Psoas muscle (tissue), 8 donors: Measurements from ENCODE around the gene NOTUM. TPM values are rescaled to one million over a fixed set of nuclear protein-coding genes. Genes with fewer than 3 reads are reported as not detected.

Experiments
- ATAC-seq, 4 donors: fragments of 200-7000 bp; cut with Tn5 transposase; one replicate each; pipeline ENCODE4 v1.9.1; 2020; ENCODE audit warnings: moderate library complexity in 3 of 4, mild to moderate bottlenecking in 2 of 4
- DNase-seq, 2 donors: peaks; one replicate each; pipeline ENCODE4 v3.0.0-alpha.2; 2020
- H3K27ac ChIP-seq: fragments of 200-600 bp; one replicate; pipeline ENCODE4 v1.8.0; 2022
- H3K27me3 ChIP-seq, 3 donors: fragments of 200-600 bp in 1 of 3; one replicate each; pipeline versions ENCODE4 v1.6.1 to v1.8.0; 2013 to 2022; ENCODE audit warnings: low read length in 2 of 3, mild to moderate bottlenecking in 2 of 3, moderate library complexity in 1 of 3; ENCODE audit not compliant: insufficient read depth in 3 of 3
- H3K36me3 ChIP-seq, 2 donors: fragments of 200-600 bp in 1 of 2; one replicate each; pipeline versions ENCODE4 v1.6.1 to v1.8.0; 2013 to 2022; ENCODE audit warnings: low read depth in 1 of 2, mild to moderate bottlenecking in 1 of 2, moderate library complexity in 1 of 2; ENCODE audit not compliant: insufficient read depth in 1 of 2
- H3K4me1 ChIP-seq: fragments of 200-600 bp; one replicate; pipeline ENCODE4 v1.8.0; 2022
- H3K4me3 ChIP-seq: fragments of 200-600 bp; one replicate; pipeline ENCODE4 v1.8.0; 2022; ENCODE audit warnings: mild to moderate bottlenecking
- H3K9me3 ChIP-seq: fragments of 200-600 bp; one replicate; pipeline ENCODE4 v1.8.0; 2022
- WGBS, 3 donors: extraction: QIAGEN DNeasy Blood & Tissue Kit; methylation state at CpG; one replicate each; pipeline versions ENCODE4 v1.1.6 to v1.1.7; 2013; 5-methylcytosine and 5-hydroxymethylcytosine counted together
- intact Hi-C, 2 donors: fragments of 100-400 bp; cut with DNase I; formaldehyde crosslinking; loops; one replicate each; pipeline versions ENCODE4 v1.11.0 to v1.14.2; 2022
- polyA plus RNA-seq, 3 donors: library from polyadenylated mRNA; stranded (reverse); fragments of 200-250 nt; gene quantifications; one replicate each; pipeline ENCODE4 v1.2.3, GENCODE V29; 2013
- total RNA-seq, 4 donors: library from RNA; stranded (reverse); fragmentation: NEBNext Ultra II Directional in 2 of 4; extraction: Animal tissue kit (Norgen Biotek cat#: 25700) in 2 of 4; gene quantifications; one replicate each; pipeline versions ENCODE4 v1.2.1 to v1.2.4, GENCODE V29; 2021 to 2023
- TF ChIP-seq, protein P1 (sequence below): fragments of 200-600 bp; IDR thresholded peaks from one replicate; pipeline ENCODE4 v1.8.0; 2022; ENCODE audit warnings: antibody characterized with exemption
- donor health status: healthy with polysubstance abuse.
- donor health status: DM: no; HTN: no; CAD: no; lungs with moderate emphysema.
- donor health status: Bipolar disorder and iron deficiency.
- donor health status: healthy.
- donor health status: DM: yes; HTN: yes; CAD: no.
- donor health status: DM: no; HTN: no; CAD: no.
- donor health status: DM: no; HTN: no; CAD: no.
- donor health status: DM: yes; HTN: yes; CAD: no.

NOTUM gene
- total and polyA plus RNA-seq, 7 donors, result 0.25 to 1.9 (median 0.92) TPM

GRCh38 chr17:81977211-81977808, 16.3 kb upstream of the NOTUM start, which contains the start of gene ASPSCR1:
Gene ASPSCR1, plus strand, starts transcription at chr17:81977629. Its CDS starts 18 bp downstream, at chr17:81977647.
- Histone ChIP-seq H3K27ac (peak within 1 kb of the TSS; percentile 96), H3K4me1 (peaks cover 9% of the 10 kb centered on the region), H3K4me3 (peak within 1 kb of the TSS; percentile 78), H3K27me3 (no peaks in the 10 kb centered on the region), H3K9me3 (no peaks in the 10 kb centered on the region), H3K36me3 (peaks cover 4 to 22% of the 10 kb centered on the region in 2 donors)
- DNase-seq, result peak; percentile 93 to 97
- intact Hi-C loops, result loop anchor here in 1 of 2 donors (5.0 kb wide), 1 partner anchor 40 kb away; no protein-coding TSS in a partner anchor
- ATAC-seq, result peak; percentile 95 to 97 (median 96)
- TF ChIP-seq, protein P1, sequence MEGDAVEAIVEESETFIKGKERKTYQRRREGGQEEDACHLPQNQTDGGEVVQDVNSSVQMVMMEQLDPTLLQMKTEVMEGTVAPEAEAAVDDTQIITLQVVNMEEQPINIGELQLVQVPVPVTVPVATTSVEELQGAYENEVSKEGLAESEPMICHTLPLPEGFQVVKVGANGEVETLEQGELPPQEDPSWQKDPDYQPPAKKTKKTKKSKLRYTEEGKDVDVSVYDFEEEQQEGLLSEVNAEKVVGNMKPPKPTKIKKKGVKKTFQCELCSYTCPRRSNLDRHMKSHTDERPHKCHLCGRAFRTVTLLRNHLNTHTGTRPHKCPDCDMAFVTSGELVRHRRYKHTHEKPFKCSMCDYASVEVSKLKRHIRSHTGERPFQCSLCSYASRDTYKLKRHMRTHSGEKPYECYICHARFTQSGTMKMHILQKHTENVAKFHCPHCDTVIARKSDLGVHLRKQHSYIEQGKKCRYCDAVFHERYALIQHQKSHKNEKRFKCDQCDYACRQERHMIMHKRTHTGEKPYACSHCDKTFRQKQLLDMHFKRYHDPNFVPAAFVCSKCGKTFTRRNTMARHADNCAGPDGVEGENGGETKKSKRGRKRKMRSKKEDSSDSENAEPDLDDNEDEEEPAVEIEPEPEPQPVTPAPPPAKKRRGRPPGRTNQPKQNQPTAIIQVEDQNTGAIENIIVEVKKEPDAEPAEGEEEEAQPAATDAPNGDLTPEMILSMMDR, result no peak
- 0 to 1% (median 1%) methylated on average over 15 to 76 of the region's 76 CpGs for WGBS, 3 donors

DNA sequence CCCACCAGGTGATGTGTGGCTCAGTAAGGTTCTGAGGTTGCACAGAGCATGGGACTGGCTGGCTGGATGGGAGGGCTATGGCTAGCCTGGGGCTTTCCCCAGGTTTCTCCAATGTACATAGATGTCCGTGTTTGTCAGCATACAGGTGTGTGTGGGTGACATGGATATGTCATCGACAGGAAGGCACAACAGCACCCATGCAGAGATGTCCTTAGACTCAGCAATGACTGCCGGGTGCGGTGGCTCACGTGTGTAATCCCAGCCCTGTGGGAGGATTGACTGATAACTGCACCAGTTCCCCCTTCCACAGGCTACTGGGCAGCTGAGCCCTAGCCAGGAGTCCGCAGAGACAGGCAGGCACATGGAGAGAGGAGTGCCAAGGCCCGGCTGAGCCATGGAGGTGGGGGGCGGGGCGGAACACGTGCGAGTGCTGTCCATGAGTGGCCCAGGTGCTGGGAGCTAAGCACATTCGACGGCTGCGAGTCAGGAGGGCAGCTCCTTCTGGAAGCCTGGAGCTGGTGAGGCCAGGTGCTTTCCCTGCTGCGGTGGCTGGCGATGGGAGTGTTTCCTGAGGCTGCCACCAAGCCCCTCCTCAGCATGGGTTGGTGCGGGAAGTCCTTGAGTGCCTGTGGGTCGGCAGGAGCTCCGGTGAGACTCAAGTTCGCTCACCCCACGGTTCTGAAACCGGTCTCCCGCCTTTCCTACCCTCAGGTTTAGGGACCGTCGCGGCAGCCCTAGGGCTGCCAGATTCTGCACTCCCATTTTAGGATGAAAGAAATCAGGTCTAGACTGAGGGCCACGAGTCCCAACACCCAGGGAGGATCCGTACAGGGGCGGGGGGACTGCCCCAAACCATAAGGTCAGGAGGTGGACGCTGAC, 15.6 kb upstream of the NOTUM start:
- Histone ChIP-seq H3K9me3 (no peaks in the 10 kb centered on the region), H3K27ac (peak overlapping the region; percentile 96), H3K36me3 (peaks cover 4 to 22% of the 10 kb centered on the region in 2 donors), H3K4me1 (peaks cover 9% of the 10 kb centered on the region), H3K27me3 (no peaks in the 10 kb centered on the region), H3K4me3 (peak overlapping the region; percentile 78)
- ATAC-seq (peak; percentile 20 to 50 (median 34)), DNase-seq (peak; percentile 53 to 73)
- 20 to 21% (median 20%) methylated on average over 29 to 30 of the region's 30 CpGs for whole genome bisulfite sequencing, 3 donors
- intact Hi-C loops, result loop anchor here in 1 of 2 donors (5.0 kb wide), 1 partner anchor 41 kb away; no protein-coding TSS in a partner anchor
- TF ChIP-seq, protein P1, result no peak

GRCh38 chr17:81973432-81973831, 12.4 kb upstream of the NOTUM start:
- ATAC-seq (no peak), DNase-seq (no peak)
- Histone ChIP-seq H3K9me3 (no peaks in the 10 kb centered on the region), H3K36me3 (no peaks in the 10 kb centered on the region), H3K27me3 (no peaks in the 10 kb centered on the region), H3K4me1 (peaks cover 3% of the 10 kb centered on the region), H3K27ac (no peak overlapping the region), H3K4me3 (no peak overlapping the region)
- TF ChIP-seq, protein P1, result no peak
- intact Hi-C loops, result no loop called here

DNA sequence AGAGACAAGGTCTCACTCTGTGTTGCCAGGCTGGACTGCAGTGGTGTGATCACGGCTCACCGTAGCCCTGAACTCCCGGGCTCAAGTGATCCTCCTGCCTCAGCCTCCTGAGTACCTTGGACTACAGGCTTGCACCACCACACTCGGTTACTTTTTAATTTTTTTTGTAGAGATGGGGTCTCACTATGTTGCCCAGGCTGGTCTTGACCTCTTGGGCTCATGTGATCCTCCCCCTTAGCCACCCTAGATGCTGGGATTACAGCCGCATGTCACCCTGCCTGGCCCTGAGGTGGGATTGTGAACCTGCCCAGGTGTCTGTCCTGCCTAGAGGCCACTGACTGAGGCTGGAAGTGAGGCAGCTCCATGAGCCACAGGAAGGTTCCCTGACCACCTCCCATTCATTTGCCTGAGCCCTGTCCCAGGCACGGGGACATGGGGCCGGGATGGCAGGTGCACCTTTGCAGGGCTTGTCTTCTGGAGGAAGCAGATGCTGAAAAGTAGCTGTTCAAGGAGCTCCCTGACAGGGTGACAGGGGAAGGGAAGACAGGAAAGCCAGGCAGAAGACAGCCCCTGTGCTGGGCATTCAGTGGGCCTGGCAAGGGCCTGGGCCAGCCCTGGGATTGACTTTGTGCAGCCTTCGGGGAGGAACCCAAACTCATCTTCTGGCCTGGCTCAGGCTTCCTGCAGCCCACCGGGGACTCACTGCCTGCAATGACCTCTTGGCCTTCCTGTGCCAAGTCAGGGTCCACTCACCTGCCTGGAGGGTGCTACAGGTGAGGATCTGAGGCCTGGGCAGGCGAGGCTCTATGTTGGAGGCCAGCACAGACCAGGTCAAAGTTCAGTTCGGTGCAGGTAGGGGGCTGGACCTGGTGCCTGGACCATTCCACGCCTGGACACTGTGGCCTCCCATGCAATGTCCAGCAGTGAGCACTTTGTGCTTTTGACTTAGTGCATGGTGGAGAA, 8.1 kb upstream of the NOTUM start:
- TF ChIP-seq, protein P1, result no peak
- peaks cover 14% of the 10 kb centered on the region for H3K4me1 ChIP-seq
- no peak overlapping the region for H3K27ac ChIP-seq
- no peak overlapping the region for H3K4me3 ChIP-seq
- no peaks in the 10 kb centered on the region for H3K27me3 ChIP-seq
- ATAC-seq (no peak), DNase-seq (no peak)
- H3K36me3 ChIP-seq, result no peaks in the 10 kb centered on the region
- 84 to 88% (median 87%) methylated on average over 12 of the region's 12 CpGs for WGBS, 3 donors
- intact Hi-C loops, result loop anchor here in 1 of 2 donors (5.0 kb wide), 1 partner anchor 33 kb away; no protein-coding TSS in a partner anchor
- H3K9me3 ChIP-seq, result no peaks in the 10 kb centered on the region
